T47D (cell line): ENCODE measurements around the gene S100Z.
"Not testable (repeated sequence)": the region's sequence is repeated elsewhere in the genome, so short reads cannot be mapped to it uniquely, and the experiment has no call there.

Experiments used
- DNase-seq, 2 experiments: peaks; one replicate each; pipeline versions ENCODE4 v3.0.0 to v3.0.0-alpha.2; 2011 to 2012; ENCODE audit warnings: low read depth in 1 of 2, low spot score in 1 of 2
- JUND ChIP-seq: IDR thresholded peaks from 2 replicates; pipeline ENCODE4 v1.6.1; 2012; ENCODE audit warnings: low read depth
- in situ Hi-C: cut with HindIII; loops from 2 replicates; pipeline ENCODE4 v1.10.0; 2016; ENCODE audit warnings: low sequenced_read_pairs, low pct_unique_long_range_greater_than_20kb

Gene S100Z

GRCh38 chr5:76838481-76839261 is 11.1 kb upstream of the S100Z start:
- in situ Hi-C loops: no loop called here
- no peak for DNase-seq
- no peak for TF ChIP-seq JUND

GRCh38 chr5:76841361-76841760 is 8.5 kb upstream of the S100Z start:
- in situ Hi-C loops: no loop called here
- no peak for DNase-seq
- no peak for TF ChIP-seq JUND

GRCh38 chr5:76845890-76846289 is 3.9 kb upstream of the S100Z start:
- TF ChIP-seq JUND: no peak
- in situ Hi-C loops: no loop called here
- no peak for DNase-seq

GRCh38 chr5:76850543-76851145 is 830 bp downstream of the S100Z start:
- DNase-seq: no peak
- no peak for TF ChIP-seq JUND
- in situ Hi-C loops: no loop called here

DNA sequence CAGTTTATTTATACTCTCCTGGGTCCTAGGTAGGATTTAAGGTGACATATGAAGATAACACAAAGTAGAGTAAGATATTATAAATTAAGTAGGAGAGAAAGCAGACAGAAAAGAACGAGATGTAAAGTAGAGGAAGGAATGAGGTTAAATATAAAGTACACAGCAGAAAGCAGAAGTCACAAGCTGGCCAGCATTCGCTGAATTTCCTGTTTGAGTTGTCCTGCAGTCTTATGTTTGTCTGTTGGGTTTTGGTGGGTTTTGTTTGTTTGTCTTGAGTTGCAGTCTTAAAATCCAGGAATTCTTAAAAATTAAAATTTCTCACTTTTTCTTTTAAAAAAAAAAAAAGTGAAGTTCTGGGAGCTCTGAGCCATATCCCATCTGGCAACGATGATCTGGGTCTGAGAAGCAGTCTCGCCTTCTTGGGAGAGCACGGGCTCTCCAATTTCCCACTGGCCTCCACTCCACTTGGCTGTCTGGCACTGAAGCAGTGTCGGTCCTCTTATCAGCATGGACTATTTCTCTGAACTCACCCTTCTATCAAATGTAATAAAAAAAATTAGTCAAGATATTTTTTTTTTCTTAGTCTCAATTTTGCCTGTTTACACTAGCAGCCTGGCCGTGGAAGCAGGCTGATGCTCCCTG is 2.0 kb downstream of the S100Z start:
- in situ Hi-C loops: no loop called here
- TF ChIP-seq JUND: no peak
- DNase-seq: no peak

GRCh38 chr5:76852772-76853171 is 3.0 kb downstream of the S100Z start:
- TF ChIP-seq JUND: no peak
- in situ Hi-C loops: no loop called here
- no peak for DNase-seq

- DNase-seq, in situ Hi-C loops: not testable (repeated sequence)
Observed at GRCh38 chr5:76853741-76854140, 3.9 kb downstream of the S100Z start.

DNA sequence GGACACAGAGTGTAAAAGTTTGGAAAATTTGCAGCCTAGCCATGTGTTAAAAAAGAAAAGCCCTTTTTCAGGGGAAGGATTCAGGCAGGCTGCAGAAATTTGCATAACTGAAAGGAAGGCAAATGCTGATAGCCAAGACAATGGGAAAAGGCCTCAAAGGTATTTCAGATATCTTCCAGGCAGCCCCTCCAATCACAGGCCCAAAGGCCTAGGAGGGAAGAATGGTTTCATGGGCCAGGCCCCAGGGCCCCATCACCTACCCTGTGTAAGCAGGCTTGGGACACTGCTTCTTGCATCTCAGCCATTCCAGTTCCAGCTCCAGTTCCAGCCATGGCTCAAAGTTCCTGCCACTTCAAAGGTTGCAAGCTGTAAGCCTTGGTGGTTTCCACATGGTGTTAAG is 4.8 kb downstream of the S100Z start:
- in situ Hi-C loops: no loop called here
- TF ChIP-seq JUND: no peak
- no peak for DNase-seq

GRCh38 chr5:76855501-76855900 is 5.7 kb downstream of the S100Z start:
- DNase-seq, in situ Hi-C loops: not testable (repeated sequence)

- TF ChIP-seq JUND: no peak
- in situ Hi-C loops: no loop called here
- DNase-seq: no peak
Observed at GRCh38 chr5:76855961-76856360, 6.1 kb downstream of the S100Z start.

GRCh38 chr5:76856800-76857199 is 7.0 kb downstream of the S100Z start:
- in situ Hi-C loops, DNase-seq: not testable (repeated sequence)

- DNase-seq: no peak
Observed at GRCh38 chr5:76859591-76860247, 9.9 kb downstream of the S100Z start.

DNA sequence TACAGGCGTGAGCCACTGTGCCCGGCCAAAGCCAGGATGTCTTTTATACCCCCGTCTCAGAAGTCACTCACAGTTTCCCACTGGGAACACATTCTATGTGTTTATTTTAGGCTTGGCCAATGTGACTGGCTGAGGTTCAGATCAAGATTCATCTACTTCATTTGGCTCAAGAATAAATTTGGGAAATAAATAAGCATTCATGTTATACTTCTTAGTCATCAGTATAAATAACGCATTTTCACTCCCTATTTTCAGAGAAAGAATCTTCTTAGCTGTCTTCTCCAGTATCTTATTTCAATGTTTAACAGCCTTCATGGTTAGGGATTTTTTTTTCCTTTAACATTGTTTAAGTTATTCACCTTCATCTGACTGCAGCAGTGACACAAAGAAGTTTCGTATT is 11.8 kb downstream of the S100Z start:
- DNase-seq: no peak
- TF ChIP-seq JUND: no peak
- in situ Hi-C loops: no loop called here

More at GRCh38 chr5:76859591-76860247, 9.9 kb downstream of the S100Z start:
- no peak for TF ChIP-seq JUND
- in situ Hi-C loops: no loop called here
